A673 (cell line): ENCODE results near the gene EIF2B1.

Experiments used
- EZH2 ChIP-seq: fragments of 200-600 bp; sonication (generic); IDR thresholded peaks from 2 replicates; pipeline ENCODE4 v1.6.1; 2017; ENCODE audit warnings: borderline replicate concordance, low read depth, mild to moderate bottlenecking, mixed read lengths, antibody characterized with exemption, low read length; ENCODE audit not compliant: poor library complexity, severe bottlenecking
- TF ChIP-seq, protein P1 (sequence below): fragments of 300-800, 200-600 bp; sonication (generic); conservative IDR thresholded peaks from 2 replicates; pipeline ENCODE4 v1.5.1; 2017; ENCODE audit warnings: low read depth, mild to moderate bottlenecking, antibody characterized with exemption, low read length, moderate library complexity, mixed read lengths

DNA sequence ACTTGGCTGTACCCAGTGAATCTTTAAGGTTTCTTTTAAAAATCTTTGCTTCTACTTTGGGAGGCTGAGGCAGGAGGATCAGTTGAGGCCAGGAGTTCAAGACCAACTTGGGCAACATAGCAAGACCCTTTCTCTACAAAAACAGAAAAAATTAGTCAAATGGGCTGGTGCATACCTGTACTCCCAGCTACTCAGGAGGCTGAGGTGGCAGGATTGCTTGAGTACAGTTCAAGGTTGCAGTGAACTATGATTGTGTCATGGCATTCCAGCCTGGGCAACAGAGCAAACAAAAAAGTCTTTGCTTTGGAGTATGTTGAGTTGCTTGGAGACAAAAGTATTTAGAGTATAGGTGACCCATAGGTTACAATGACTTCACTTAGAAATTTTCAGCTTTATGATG, 37.8 kb downstream of the EIF2B1 start:
- TF ChIP-seq, protein P1, sequence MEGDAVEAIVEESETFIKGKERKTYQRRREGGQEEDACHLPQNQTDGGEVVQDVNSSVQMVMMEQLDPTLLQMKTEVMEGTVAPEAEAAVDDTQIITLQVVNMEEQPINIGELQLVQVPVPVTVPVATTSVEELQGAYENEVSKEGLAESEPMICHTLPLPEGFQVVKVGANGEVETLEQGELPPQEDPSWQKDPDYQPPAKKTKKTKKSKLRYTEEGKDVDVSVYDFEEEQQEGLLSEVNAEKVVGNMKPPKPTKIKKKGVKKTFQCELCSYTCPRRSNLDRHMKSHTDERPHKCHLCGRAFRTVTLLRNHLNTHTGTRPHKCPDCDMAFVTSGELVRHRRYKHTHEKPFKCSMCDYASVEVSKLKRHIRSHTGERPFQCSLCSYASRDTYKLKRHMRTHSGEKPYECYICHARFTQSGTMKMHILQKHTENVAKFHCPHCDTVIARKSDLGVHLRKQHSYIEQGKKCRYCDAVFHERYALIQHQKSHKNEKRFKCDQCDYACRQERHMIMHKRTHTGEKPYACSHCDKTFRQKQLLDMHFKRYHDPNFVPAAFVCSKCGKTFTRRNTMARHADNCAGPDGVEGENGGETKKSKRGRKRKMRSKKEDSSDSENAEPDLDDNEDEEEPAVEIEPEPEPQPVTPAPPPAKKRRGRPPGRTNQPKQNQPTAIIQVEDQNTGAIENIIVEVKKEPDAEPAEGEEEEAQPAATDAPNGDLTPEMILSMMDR, result no peak
- TF ChIP-seq EZH2, result no peak
